GM18867 (cell line): ENCODE results near the gene CDCA5.

Experiments used
- ATAC-seq: cut with Tn5 transposase; IDR thresholded peaks from one replicate; pipeline ENCODE4 v1.9.1; 2021; ENCODE audit warnings: mild to moderate bottlenecking, moderate library complexity; ENCODE audit not compliant: unreplicated experiment

The CDCA5 gene

DNA sequence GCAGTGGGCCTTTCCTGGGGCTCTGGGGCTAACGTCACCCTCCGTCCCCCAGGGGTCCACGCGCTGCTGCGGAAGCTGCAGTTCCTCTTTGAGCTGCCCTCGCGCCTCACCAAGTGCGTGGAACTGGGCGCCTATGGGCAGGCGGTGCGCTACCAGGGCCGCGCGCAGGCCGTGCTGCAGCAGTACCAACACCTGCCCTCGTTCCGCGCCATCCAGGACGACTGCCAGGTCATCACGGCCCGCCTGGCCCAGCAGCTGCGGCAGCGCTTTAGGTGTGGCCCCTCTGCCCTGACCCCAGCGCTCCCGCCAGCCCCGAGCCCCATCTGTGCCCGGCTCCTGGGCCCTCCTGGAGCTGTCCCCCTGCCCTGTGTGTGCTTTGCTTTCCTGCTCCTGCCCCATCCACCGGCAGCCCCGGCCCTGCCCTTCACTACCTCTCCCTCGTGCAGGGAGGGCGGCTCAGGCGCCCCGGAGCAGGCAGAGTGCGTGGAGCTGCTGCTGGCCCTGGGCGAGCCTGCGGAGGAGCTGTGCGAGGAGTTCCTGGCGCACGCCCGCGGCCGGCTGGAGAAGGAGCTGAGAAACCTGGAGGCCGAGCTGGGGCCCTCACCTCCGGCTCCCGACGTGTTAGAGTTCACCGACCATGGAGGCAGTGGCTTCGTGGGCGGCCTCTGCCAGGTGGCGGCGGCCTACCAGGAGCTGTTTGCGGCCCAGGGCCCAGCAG, 24.1 kb upstream of the CDCA5 start:
- no peak for ATAC-seq

DNA sequence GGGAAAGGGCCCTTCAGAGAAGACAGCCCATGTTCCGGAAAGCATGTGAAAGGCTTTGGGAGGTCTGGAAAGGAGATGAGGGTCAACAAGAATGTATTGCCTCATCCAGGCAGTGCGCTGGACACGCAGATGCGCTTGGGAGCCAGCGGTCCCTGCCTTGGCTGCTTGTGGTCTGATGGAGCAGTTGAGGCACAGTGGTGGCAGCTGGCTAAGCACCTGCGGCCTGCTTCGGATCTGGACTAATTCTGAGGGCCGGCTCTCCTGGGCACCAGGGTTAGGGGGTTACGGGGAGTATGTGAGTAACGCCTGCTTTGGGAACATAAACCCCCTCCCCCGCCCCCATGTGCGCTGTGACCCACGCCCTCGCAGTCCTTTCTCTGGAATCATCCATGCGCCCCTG, 23.2 kb upstream of the CDCA5 start:
- no peak for ATAC-seq

DNA sequence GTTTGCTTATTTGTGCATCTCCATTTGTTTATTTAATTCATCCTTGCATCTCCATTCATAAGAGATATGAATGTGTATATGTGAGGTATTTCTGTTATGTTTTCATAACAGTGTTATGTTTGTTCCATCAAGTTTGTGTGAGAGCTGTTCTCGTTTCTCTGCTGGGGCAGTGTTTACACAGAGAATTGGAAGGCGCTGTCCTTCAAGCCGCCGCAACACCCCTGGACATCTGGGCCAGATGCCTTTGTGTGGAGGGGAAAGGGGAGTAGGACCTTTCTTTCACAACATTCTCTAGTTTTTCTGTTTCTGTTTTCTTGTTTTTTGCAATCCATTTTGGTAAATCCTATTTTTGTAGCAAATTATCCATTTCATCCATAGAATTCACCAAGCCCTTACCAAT, 20.8 kb upstream of the CDCA5 start:
- ATAC-seq, result no peak

DNA sequence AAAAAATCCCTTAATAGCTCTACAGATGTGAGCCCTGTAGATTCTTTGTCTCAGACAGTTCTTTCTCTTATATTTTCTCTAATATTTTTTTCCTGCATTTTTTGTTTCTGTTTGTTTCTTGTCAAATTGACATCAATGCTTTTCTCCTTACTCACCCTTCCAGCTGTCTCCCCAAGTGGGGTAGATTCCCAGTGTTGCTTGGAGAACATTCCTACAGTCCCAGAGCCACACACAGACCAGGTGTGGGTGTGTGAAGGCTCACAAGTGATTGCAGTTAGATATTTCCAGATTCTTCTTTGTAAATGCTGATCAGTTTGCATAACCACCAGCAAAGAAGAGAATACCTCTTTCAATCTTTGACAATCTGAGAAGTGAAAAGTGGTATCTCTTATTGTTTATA, 19.6 kb upstream of the CDCA5 start:
- ATAC-seq, result no peak

DNA sequence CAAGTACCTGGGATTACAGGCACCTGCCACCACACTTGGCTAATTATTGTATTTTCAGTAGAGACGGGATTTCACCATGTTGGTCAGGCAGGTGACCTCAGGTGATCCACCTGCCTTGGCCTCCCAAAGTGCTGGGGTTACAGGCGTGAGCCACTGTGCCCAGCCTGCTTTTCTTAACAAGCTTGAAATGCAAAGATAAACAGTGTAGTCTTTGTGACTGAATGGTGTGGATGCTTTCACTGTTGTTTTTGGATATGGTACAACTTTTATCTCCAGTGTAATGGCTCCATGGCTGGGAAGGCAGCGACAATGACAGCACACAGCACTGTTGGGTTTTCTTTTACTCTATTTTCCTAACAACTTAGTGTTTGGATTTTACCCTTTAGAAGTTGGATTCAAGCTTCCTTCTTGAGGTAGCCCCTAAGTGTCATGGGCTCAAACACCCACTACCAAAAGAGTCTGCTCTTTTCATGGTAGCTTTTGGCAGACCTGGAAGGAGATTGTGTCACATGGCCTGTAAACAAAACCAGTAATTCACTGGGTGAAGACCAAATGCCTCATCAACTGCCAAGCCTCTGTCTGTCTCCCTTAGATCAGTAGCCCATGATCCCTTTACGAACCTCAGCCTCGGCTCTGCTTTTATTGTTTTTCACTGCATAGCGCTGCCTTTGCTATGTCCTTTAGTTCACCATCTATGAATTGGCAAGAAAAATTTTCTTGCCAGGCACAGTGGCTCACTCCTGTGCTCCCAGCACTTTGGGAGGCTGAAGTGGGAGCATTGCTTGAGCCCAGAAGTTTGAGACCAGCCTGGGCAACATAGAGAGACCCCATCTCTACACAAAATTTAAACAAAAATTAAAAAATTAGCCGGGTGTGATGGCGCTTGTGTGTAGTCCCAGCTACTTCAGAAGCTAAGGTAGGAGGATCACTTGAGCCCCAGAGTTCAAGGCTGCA, 18.6 kb upstream of the CDCA5 start:
- ATAC-seq, result no peak

DNA sequence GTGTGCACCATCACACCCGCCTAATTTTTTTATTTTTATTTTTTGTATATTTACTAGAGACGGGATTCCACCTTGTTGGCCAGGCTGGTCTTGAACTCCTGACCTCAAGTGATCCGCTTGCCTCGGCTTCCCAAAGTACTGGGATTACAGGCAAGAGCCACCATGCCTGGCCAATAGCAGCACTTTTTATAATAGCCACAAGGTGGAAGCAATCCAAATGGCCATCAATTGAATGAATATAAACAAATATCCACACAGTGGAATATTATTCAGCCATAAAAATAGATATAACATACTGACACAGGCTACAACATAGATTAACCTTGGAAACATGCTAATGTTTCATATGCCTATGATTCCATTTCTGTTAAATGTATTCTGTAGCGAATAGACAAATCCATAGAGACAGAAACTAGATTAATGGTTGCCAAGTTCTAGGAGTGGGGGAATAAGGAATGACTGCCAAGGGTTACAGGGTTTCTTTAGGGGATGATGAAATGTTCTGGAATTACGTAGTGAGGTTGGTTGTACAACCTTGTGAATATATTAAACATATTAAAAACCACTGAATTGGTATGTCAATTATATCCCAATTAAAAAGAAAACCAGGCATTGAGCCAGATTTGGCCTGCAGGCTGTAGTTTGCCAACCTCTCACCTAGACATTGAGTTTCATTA, 17.0 kb upstream of the CDCA5 start:
- no peak for ATAC-seq

DNA sequence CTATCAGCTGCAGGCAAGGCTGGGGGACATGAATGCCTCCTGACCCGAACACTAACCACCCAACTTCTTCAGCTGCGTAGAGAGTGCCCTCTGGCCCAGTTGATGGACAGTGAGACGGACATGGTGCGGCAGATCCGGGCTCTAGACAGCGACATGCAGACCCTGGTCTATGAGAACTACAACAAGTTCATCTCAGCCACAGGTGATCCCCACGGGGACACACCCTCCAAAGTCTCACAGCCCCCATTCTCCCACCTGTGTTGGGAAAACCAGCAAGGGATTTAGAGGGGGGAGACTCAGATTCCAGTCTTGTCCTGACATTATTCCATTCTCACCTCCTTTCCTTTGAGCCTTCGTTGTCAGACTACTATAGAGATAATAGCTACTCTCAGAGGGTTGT, 13.1 kb upstream of the CDCA5 start:
- ATAC-seq, result no peak

GRCh38 chr11:65095974-65096806, 12.3 kb upstream of the CDCA5 start, which contains the start of gene VPS51:
TSS of gene VPS51 (plus strand) at chr11:65096214. CDS start at chr11:65096251, 37 bp downstream.
- ATAC-seq, result peak; percentile 75

DNA sequence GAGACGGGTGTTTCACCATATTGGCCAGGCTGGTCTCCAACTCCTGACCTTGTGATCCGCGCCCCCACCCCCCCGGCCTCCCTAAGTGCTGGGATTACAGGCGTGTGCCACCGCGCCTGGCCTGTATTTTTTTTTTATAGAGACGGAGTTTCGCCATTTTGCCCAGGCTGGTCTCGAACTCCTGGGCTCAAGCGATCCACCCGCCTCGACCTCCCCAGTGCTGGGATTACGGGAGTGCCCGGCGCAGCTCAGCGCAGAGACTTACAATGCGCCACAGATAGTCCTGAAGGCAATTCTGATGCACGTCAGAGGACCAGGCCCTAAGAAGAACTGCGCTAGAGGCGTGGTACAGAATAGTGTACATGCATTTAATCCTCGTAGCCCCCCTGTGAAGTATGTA, 11.6 kb upstream of the CDCA5 start:
- ATAC-seq, result no peak

DNA sequence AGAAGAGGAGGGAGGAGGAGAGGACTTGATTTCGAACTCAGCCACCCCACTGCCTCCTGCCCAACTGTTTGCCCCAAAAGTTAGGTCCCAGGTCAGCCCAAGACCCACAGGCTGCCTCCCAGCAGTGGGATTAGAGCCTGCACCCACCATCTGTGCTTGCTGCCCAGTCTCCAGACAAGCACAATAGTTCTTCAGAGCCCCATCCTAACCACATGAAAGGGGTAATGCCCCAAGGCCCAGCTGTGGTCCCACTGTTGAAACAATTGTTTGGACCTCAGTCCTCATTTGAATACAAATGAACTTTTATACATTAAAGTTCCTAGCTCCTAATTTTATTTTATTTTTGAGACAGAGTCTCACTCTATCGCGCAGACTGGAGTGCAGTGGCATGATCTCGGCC, 6.8 kb upstream of the CDCA5 start:
- no peak for ATAC-seq

GRCh38 chr11:65089621-65090020, 5.8 kb upstream of the CDCA5 start:
- no peak for ATAC-seq

DNA sequence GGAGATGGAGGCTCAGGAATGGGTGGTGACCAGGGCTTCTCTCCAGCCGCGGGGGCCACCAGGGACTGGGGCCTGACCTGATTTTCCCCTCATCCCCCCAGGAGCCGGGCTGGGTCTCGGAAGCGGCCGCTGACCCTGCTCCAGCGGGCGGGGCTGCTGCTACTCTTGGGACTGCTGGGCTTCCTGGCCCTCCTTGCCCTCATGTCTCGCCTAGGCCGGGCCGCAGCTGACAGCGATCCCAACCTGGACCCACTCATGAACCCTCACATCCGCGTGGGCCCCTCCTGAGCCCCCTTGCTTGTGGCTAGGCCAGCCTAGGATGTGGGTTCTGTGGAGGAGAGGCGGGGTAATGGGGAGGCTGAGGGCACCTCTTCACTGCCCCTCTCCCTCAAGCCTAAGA, 4.0 kb upstream of the CDCA5 start:
- ATAC-seq, result no peak

- no peak for ATAC-seq
Measured at GRCh38 chr11:65087216-65087615, 3.4 kb upstream of the CDCA5 start.

DNA sequence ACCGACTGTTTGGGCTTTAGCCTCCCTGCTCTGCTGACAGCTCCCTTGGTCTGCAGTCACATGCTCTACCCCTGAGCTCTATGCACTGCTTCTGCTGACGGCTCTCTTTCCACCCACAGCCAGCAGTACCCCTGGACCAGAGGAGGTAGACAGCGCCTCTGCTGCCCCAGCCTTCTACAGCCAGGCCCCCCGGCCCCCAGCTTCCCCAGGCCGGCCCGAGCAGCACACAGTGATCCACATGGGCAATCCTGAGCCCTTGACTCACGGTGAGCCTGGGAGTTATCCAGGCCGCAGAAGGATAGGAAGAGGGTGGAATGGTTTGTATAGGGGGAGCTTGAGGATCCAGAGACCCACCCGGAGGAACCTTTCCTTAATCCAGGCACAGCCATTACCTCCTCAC, 3.0 kb upstream of the CDCA5 start:
- ATAC-seq, result no peak

- no peak for ATAC-seq
Measured at GRCh38 chr11:65085446-65085845, 1.6 kb upstream of the CDCA5 start.

DNA sequence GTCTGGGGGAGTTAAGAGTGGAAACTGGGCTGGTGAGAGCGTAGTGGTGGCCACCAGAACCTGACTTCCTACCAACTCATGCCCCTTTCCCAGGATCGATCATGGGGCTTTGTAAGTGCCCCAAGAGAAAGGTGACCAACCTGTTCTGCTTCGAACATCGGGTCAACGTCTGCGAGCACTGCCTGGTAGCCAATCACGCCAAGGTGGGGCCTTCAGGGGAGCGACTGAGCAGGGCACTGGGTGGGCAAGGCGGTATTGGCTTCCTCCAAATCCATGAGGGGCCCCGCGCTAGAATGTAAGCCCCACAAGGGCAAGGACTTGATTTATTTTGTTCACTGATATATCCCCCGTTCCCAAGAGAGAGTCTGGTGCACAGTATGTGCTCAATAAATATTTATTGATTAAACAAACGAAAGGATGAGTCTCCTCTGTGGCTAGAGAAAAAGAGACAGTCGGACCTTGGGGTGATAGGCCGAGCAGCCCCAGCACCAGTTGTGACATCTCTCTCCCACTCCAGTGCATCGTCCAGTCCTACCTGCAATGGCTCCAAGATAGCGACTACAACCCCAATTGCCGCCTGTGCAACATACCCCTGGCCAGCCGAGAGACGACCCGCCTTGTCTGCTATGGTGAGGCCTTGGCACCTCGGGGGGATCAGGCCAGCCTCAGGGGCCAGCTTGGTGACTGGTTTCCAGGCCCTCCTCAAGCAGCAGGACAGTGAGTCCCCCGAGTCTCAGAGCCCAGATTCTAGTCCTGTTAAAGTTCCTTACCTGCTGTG, 947 bp upstream of the CDCA5 start:
- peak; percentile 4 for ATAC-seq

DNA sequence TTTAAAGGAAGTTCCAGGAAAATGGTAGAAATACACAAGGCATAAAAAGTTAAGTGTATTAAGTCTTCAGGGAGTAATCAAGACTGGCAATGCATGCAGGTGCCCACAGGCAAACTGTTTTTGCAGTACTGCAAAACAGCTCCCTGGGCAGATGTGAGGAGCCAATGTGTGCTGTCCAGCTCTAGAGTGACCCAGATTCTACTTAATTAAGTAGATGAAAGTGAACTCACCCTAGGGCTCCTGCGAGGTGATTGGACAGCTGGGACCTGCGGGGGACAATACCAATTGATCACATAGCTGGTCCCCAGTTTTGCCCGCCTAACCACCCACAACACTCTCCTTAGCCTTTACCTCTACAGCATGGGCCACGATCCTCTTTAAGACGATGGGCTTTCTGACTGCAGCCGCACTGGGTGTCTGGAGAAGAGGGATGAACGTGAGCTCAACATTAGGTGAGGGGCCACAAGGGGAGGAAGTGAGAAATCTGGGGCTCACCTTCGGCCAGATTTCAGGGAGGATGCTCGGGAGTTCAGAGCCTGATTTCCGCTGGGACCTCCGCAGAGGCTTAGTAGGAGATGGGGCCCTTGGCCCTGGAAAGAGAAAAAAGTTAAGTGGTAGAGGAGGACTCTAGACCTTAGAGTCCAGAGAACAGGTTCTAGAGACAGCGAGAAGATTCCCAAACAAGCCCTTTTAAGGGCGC, 556 bp downstream of the CDCA5 start:
- ATAC-seq, result peak; percentile 4

DNA sequence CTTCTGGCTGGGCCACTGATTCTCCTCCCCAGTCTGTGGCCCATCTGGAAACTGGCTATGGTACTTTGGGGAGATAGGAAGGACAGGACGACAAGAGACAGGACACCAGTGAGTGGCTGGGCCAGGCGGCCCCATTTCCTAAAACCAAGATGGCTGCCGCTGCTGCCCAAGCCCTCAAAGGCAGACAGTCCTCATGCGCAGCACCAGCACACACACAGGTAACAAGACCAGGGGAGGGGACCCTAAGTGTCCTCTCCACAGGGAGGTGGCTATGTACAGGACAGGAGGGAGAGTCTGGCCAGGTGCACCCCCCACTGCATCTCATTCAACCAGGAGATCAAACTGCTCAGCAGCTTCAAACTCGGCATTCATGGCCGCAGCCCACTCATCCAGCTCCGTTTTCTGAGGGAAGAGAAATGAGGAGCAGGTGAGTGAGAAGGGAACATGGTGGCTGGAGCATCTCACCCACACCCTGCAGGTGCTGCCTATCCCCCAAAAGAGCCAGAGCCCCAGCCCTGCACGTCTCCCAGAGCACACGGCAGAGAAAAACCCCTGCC, 5.0 kb downstream of the CDCA5 start:
- ATAC-seq, result no peak

DNA sequence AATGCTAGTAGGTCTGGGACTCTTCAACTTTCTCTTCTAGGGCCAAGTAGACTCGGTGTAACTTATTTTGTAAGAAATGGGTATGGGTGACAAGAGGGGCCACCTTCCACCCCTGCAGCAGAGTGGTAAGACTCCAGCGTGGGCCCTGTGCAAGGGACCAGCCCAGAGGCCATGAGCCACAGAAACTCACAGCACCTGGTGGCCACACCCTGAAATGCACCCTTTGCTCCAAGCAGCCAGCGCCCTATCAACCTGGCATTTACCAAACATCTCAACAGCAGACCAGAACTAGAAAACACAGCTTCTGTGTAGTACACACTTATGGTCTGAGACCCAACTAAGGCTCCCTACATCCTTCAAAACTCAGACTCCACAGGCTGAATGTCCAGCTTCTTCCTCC, 5.7 kb downstream of the CDCA5 start:
- peak; percentile 58 for ATAC-seq
